HepG2 (cell line): ENCODE measurements around the gene ENTREP3. TPM values are rescaled to one million over a fixed set of nuclear protein-coding genes. Genes with fewer than 3 reads are reported as not detected.

Experiments used
- HMGXB3 ChIP-seq: sonication (generic); formaldehyde crosslinking; IDR thresholded peaks from 2 replicates; pipeline ENCODE4 v1.4.0; 2020; ENCODE audit warnings: missing genetic modification reagents, borderline replicate concordance
- RBAK ChIP-seq: sonication (generic); formaldehyde crosslinking; IDR thresholded peaks from 2 replicates; pipeline ENCODE4 v1.5.1; 2020; ENCODE audit warnings: mild to moderate bottlenecking, missing genetic modification reagents
- ZBTB4 ChIP-seq: sonication (generic); formaldehyde crosslinking; IDR thresholded peaks from 2 replicates; pipeline ENCODE4 v1.4.0; 2020; ENCODE audit warnings: missing genetic modification reagents, mild to moderate bottlenecking, borderline replicate concordance
- polyA plus RNA-seq, 8 experiments: library from polyadenylated mRNA; depleted of rRNA in 3 of 8; stranded (reverse) in 7 of 8; unstranded in 1 of 8; fragments of >200 nt; fragmentation: Illumina TruSeq in 4 of 8; extraction: Trizol in 4 of 8; gene quantifications; 2 replicates each; pipeline versions ENCODE4 v1.2.1 to v1.2.3, GENCODE V29; 2011 to 2016; ENCODE audit warnings: low read depth in 4 of 8, missing spikeins in 1 of 8, mixed read lengths in 1 of 8; ENCODE audit not compliant: insufficient read depth in 1 of 8
- total RNA-seq, 5 experiments: library from RNA; depleted of rRNA; stranded (reverse); fragments of >200 nt; fragmentation: Illumina TruSeq; extraction: Trizol; gene quantifications; 2 replicates each; pipeline ENCODE4 v1.2.3, GENCODE V29; 2016; ENCODE audit warnings: low read depth in 1 of 5

ENTREP3 gene
- total and polyA plus RNA-seq, 2 of the 13 experiments (the other 11 are each of a cell fraction or from before 2014, with no cell fraction given), result 4.1 to 9.9 TPM

GRCh38 chr1:155206891-155207805 lies 48.1 kb downstream of the ENTREP3 start (continued):
- TF ChIP-seq HMGXB3 (CRISPR knock-in tag) (no peak), ZBTB4 (CRISPR knock-in tag) (no peak), RBAK (CRISPR knock-in tag) (no peak)
